GM12874 (cell line): ENCODE measurements around the gene CD300LF.

Experiments used
- CTCF ChIP-seq: IDR thresholded peaks from 2 replicates; pipeline ENCODE4 v1.5.1; 2011; ENCODE audit warnings: low read depth, mild to moderate bottlenecking, control low read depth, low read length, moderate library complexity; ENCODE audit not compliant: insufficient read depth

CD300LF gene

GRCh38 chr17:74682471-74683190 lies 30.1 kb downstream of the CD300LF start:
- no peak for TF ChIP-seq CTCF

DNA sequence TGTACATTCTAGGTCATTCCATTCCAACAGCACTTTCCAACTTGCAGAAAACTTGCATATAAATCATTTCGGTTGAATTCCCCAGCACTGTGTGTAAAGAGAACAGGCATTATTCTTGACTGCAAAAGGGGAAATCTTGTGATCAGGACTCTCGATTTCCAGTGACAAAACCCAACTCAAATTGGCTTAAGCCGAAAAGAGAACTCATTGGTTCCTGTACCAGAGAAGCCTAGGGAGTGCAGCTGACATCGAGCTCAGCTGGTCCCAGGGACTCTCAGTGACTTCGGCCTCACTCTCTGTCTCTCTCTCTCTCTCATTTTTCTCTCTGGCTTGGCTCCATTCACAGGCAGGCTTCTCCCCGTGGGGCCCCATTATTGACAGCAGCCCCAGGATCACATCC lies 30.7 kb downstream of the CD300LF start:
- TF ChIP-seq CTCF = no peak

GRCh38 chr17:74680941-74681340 lies 31.8 kb downstream of the CD300LF start:
- TF ChIP-seq CTCF = no peak

DNA sequence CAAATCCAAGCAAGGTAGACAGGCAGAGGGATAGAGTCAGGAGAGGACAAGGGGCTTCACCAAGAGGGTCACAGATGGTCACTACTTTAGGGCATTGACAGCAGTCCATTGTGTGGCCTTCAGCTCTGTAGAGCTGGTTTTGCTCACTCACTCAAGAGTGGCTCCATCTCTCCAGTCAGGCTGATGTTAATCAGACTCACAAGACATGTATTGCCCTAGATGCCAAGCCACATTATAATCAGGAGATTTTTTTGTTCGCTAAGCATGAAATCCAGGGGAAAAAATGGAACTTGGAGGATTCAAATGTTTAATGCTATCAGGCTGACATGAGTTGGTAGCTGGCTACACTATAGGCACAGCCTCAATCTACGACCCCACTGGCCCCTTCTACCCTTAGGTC lies 32.5 kb downstream of the CD300LF start:
- no peak for TF ChIP-seq CTCF

DNA sequence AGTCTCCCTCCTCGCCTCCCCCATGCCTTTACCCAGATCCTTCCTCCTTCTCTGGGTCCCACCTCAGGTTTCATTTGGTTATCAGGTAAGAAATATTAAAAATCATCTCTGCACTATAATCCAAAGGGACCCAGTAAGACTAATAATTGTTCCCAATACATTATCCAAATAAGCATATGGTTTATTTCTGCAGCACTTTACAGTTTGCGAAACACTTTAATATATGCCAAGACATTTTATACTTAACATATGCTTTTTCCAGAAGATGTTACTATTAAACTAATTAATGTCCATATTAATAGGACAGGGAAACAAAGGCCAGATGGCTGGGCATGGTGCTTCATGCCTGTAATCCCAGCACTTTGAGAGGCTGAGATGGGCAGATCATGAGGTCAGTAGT lies 33.3 kb downstream of the CD300LF start:
- TF ChIP-seq CTCF = no peak

DNA sequence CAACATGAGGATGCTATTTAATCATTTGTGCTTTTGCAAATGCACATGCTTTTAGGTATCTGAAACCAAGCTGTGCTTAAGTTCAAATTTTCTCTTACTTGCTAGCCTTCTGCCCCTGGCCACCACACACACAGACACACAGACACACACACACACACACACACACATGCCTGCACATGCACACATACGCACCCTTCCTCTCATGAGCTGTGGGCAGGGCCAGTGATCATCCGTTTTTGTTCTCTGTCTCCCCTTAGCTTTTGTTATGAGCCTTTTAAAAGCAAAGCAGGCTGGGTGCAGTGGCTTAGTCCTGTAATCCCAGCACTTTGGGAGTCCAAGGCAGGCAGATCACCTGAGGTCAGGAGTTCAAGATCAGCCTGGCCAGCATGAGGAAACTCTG lies 34.2 kb downstream of the CD300LF start:
- no peak for TF ChIP-seq CTCF

GRCh38 chr17:74677558-74678466 lies 34.9 kb downstream of the CD300LF start:
- no peak for TF ChIP-seq CTCF
